ENCODE measurements around the gene PLIN4.
"Not testable (repeated sequence)": the region's sequence is repeated elsewhere in the genome, so short reads cannot be mapped to it uniquely, and the experiment has no call there.

PLIN4 gene, protein sequence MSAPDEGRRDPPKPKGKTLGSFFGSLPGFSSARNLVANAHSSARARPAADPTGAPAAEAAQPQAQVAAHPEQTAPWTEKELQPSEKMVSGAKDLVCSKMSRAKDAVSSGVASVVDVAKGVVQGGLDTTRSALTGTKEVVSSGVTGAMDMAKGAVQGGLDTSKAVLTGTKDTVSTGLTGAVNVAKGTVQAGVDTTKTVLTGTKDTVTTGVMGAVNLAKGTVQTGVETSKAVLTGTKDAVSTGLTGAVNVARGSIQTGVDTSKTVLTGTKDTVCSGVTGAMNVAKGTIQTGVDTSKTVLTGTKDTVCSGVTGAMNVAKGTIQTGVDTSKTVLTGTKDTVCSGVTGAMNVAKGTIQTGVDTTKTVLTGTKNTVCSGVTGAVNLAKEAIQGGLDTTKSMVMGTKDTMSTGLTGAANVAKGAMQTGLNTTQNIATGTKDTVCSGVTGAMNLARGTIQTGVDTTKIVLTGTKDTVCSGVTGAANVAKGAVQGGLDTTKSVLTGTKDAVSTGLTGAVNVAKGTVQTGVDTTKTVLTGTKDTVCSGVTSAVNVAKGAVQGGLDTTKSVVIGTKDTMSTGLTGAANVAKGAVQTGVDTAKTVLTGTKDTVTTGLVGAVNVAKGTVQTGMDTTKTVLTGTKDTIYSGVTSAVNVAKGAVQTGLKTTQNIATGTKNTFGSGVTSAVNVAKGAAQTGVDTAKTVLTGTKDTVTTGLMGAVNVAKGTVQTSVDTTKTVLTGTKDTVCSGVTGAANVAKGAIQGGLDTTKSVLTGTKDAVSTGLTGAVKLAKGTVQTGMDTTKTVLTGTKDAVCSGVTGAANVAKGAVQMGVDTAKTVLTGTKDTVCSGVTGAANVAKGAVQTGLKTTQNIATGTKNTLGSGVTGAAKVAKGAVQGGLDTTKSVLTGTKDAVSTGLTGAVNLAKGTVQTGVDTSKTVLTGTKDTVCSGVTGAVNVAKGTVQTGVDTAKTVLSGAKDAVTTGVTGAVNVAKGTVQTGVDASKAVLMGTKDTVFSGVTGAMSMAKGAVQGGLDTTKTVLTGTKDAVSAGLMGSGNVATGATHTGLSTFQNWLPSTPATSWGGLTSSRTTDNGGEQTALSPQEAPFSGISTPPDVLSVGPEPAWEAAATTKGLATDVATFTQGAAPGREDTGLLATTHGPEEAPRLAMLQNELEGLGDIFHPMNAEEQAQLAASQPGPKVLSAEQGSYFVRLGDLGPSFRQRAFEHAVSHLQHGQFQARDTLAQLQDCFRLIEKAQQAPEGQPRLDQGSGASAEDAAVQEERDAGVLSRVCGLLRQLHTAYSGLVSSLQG (N-terminal part only)

GRCh38 chr19:4518345-4519171 lies at the start of gene PLIN4:
Gene PLIN4 (minus strand): TSS chr19:4518486. CDS start chr19:4518272, 214 bp downstream.
- no peak for DNase-seq

DNA sequence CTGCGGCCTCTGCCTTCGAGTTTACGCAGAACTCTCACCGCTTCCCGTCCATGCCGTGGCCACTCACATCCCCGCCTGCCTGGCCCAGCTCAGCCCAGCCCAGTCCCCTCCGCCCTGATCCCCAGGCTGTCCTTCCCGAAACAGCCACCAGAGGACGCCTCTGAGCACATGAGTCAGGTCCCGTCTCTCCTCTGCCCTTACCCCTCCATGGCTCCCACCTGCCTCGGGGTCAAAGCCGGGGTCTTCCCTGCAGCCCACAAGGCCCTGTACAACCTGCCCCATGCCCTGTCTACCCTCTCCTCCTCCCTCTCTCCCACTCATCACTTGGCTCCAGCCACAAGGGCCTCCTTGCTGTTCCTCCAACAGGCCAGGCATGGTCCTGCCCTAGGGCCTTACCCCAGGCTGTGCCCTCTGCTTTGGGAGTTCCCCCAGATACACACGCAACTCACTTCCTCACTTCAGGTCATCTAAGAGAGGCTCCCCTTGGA lies 49.3 kb upstream of the PLIN4 start:
- peak; percentile 66 for DNase-seq

- no peak for DNase-seq
Observed at GRCh38 chr19:4566402-4567051, 48.2 kb upstream of the PLIN4 start.

GRCh38 chr19:4563562-4563961 lies 45.3 kb upstream of the PLIN4 start:
- DNase-seq = not testable (repeated sequence)

GRCh38 chr19:4562085-4562484 lies 43.8 kb upstream of the PLIN4 start:
- DNase-seq = not testable (repeated sequence)

DNA sequence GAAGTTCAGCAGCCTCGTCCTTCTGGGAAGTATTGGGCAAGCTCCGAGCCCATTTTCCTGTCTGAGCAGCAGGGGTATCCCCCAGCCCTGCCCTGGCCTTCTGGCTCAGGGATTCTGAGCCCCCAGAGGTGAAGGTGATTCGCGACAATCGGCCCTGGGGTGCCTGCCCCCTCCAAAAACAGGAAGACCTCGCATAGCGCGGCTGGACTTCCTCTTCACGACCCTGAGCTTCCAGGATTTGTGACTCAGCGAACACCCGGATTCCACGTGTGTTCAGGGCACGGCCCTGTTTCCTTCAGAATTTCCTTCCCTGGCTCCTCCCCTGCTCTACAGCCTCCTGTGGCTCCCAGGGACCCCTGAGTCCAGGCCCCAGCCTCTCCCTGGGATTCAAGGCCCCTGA lies 41.3 kb upstream of the PLIN4 start, which contains the start of gene SEMA6B:
Gene SEMA6B, minus strand, starts transcription at position 116 of the 400 bp plus-strand sequence. CDS start 1,227 bp downstream, outside the sequence.
- no peak for DNase-seq

GRCh38 chr19:4557971-4558941 lies 40.0 kb upstream of the PLIN4 start:
- peak; percentile 27 for DNase-seq

- DNase-seq = peak; percentile 24
Observed at GRCh38 chr19:4557144-4557970, 39.1 kb upstream of the PLIN4 start.

- DNase-seq = peak; percentile 91
Observed at GRCh38 chr19:4556597-4557127, 38.4 kb upstream of the PLIN4 start.

DNA sequence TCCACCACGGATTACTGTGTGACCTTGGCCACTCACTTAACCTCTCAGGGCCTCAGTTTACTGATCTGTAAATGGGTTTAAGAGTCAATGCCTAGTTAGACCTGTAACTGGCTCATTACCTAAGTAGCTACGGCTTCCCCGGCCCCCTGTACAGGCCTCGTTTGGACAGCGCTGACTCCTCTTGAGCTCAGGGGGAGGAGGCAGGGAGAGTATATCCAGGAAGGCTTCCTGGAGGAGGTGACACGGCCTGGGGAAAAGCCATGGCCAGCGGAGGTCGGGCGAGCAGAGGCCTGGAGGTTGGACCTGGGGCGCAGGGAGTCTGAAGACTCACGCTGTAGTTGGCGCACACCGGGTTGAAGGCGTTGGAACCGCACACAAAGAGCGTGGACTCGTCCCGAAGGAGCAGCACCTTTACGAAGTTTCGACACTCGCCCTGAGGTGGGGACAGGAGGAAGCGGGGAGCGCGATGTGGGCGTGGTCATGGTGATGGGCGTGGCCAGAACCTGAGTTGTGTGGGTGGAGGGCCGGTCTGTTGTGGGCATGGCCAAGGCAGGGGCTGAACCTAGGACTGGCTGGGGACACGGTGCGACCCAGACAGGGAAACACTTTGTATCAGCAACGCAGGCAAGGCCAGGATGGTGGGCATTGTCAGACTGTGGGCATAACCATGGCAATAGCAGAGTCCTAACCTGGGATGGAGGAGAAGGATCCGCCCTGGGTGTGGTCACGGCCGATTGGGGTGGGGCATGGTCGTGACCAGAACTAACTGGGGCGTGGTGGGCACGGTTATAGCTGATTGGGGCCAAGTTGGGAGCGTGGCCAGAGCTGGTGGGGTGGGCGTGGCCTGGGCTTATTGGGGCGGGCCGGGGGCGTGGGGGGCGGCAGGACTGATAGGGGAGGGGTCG lies 37.6 kb upstream of the PLIN4 start:
- peak; percentile 93 for DNase-seq

- DNase-seq = peak; percentile 15
Observed at GRCh38 chr19:4554717-4555116, 36.4 kb upstream of the PLIN4 start.

DNA sequence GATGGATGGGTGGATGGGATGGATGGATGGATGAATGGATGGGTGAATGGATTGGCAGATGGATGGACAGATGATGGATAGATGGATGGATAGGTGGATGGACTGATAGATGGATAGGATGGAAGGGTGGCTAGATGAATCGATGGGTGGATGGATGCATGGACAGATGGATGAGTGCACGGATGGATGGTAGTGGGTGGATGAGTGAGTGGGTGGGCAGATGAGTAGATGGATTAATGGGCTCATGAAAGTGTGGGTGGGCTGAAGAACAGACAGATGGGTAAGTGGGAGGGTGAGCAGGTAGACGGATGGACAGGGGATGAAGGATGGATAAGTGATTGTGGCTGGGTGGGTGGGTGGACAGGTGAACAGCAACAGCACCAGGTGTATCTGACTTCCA lies 35.5 kb upstream of the PLIN4 start:
- DNase-seq = no peak

DNA sequence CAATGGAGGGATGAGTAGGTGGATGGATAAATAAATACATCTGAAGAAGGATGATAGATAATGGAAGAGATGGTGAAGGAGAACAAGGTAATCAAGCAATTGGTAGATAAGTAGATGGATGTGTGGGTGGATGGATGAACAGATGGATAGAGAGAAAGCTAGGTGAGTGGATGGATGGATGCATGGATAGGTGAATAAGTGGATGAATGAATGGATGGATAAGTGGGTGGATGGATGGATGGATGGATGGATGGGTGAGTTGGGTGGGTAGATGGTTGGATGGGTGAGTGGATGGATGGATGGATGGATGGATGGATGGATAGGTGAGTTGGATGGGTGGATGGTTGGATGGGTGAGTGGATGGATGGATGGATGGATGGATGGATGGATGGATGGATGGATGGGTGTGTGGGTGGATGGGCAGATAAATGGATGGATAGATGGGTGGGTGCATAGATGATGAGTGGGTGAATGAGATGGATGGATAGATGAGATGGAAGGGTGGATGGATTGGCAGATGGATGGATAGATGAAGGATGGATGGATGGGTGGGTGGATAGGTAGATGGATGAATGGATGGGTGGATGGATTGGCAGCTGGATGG lies 34.9 kb upstream of the PLIN4 start:
- DNase-seq = no peak

GRCh38 chr19:4552525-4552819 lies 34.2 kb upstream of the PLIN4 start:
- DNase-seq = no peak

GRCh38 chr19:4550479-4551050 lies 32.3 kb upstream of the PLIN4 start:
- DNase-seq = no peak

DNA sequence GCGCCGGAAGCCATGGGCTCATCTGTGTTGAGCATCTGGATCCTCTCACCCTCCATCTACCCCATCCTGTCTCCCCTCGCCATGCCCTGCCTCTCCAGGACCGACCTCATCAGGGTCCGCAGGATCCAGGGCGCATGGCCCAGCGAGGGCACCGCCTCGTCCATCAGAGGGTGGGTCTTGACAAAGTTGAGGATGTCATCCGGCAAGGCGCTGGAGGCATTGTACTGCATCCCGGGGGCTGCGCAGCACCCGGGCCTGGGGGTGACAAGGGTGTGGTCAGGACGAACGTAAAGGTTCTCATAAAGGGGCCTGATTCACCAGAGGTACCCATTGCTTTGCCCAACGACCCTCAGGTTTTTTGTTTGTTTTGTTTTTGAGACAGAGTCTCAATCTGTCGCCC lies 31.7 kb upstream of the PLIN4 start:
- DNase-seq = no peak

DNA sequence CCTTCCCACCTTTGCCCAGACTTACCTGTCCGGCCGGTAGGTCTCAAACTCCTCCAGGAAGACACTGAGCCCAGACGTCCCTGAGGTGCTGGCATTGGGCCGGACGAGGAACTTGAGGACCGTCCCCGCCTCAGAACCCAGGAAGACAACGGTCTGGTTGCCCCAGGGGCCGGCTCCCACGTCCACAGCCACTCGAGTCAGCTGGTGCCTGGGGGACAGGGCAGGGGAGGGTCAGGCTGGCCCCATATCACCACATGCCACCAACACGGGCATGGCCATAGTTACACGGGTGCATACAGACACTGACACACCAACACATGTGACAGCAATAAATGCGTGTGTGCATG lies 29.9 kb upstream of the PLIN4 start:
- DNase-seq = no peak
